Endothelial cell of umbilical vein (primary cell): ENCODE data around the gene BRAT1. TPM values are rescaled to one million over a fixed set of nuclear protein-coding genes. Genes with fewer than 3 reads are reported as not detected.

Experiments used
- BruUV-seq: library from RNA; stranded (reverse); fragments of 400-500 nt; replicated peaks from 2 replicates; lab custom pipeline; 2021; lab: Mats Ljungman, UMichigan
- CTCF ChIA-PET: fragments of 300-600, 350-600 bp; sonication (Branson Sonifier 250); formaldehyde crosslinking; loops from one replicate; lab custom pipeline; 2021; ENCODE audit warnings: antibody characterized with exemption, inconsistent platforms; lab: Charles Lee
- POLR2A ChIA-PET: fragments of 300-600, 350-600 bp; sonication (Branson Sonifier 250); formaldehyde crosslinking; loops from one replicate; lab custom pipeline; 2021; ENCODE audit warnings: antibody characterized with exemption, inconsistent platforms; lab: Charles Lee
- DNase-seq: peaks from one replicate; pipeline ENCODE4 v3.0.0-alpha.2; 2011; ENCODE audit warnings: low read depth, low spot score
- FAIRE-seq: peaks from 2 replicates; lab custom pipeline; 2011; peaks lifted over from hg19 to GRCh38; lab: Jason Lieb, UNC
- H2AFZ ChIP-seq: 2 replicates; pipeline ENCODE4 v1.6.0; 2012; ENCODE audit warnings: low read depth, low read length, control low read depth, inconsistent platforms
- H3K27ac ChIP-seq: 2 replicates; pipeline ENCODE4 v1.5.1; 2011; ENCODE audit warnings: low read depth, mild to moderate bottlenecking, control low read depth, low read length, moderate library complexity; ENCODE audit not compliant: insufficient read depth
- H3K27me3 ChIP-seq, 2 experiments: 2 replicates each; pipeline versions ENCODE4 v1.6.0 to v1.6.1; 2011; ENCODE audit warnings: low read length in 2 of 2, mixed read lengths in 1 of 2; ENCODE audit not compliant: control insufficient read depth in 2 of 2, insufficient read depth in 2 of 2
- H3K36me3 ChIP-seq, 2 experiments: 2 replicates in 1 of 2; 3 replicates in 1 of 2; pipeline ENCODE4 v1.5.1; 2011; ENCODE audit warnings: low read length in 2 of 2, mild to moderate bottlenecking in 1 of 2, moderate library complexity in 1 of 2; ENCODE audit not compliant: control insufficient read depth in 2 of 2, insufficient read depth in 2 of 2; ENCODE audit errors: extremely low read depth in 1 of 2
- H3K4me1 ChIP-seq: 3 replicates; pipeline ENCODE4 v1.5.1; 2011; ENCODE audit warnings: mild to moderate bottlenecking, low read length; ENCODE audit not compliant: control insufficient read depth, insufficient read depth; ENCODE audit errors: extremely low read depth
- H3K4me2 ChIP-seq: 2 replicates; pipeline ENCODE4 v1.6.1; 2011; ENCODE audit warnings: low read length, control low read depth, mixed read lengths; ENCODE audit not compliant: insufficient read depth
- H3K4me3 ChIP-seq, 3 experiments: fragments of 200-600 bp in 1 of 3; sonication (generic), shearing (Covaris generic) in 1 of 3; replicated peaks in 1 of 3; 2 replicates each; pipeline ENCODE4 v1.5.1; 2011 to 2016; ENCODE audit warnings: control low read depth in 3 of 3, low read length in 3 of 3, mild to moderate bottlenecking in 2 of 3, inconsistent platforms in 1 of 3, low read depth in 1 of 3, moderate library complexity in 1 of 3; ENCODE audit not compliant: insufficient read depth in 1 of 3
- H3K79me2 ChIP-seq: 2 replicates; pipeline ENCODE4 v1.6.0; 2012; ENCODE audit warnings: low read length, inconsistent platforms; ENCODE audit not compliant: control insufficient read depth, insufficient read depth
- H3K9ac ChIP-seq: replicated peaks from 2 replicates; pipeline ENCODE3; 2011; ENCODE audit warnings: low read length, control low read depth; ENCODE audit not compliant: insufficient read depth; ENCODE audit errors: extremely low read depth
- H3K9me1 ChIP-seq: replicated peaks from 3 replicates; pipeline ENCODE4 v1.6.0; 2011; ENCODE audit warnings: mild to moderate bottlenecking, low read length; ENCODE audit not compliant: control insufficient read depth, insufficient read depth; ENCODE audit errors: extremely low read depth
- H3K9me3 ChIP-seq: replicated peaks from 2 replicates; pipeline ENCODE4 v1.5.1; 2012; ENCODE audit warnings: low read length, inconsistent platforms; ENCODE audit not compliant: control insufficient read depth, insufficient read depth
- H4K20me1 ChIP-seq: replicated peaks from 2 replicates; pipeline ENCODE3; 2011; ENCODE audit warnings: mild to moderate bottlenecking, low read length; ENCODE audit not compliant: control insufficient read depth, insufficient read depth; ENCODE audit errors: extremely low read depth
- EZH2 ChIP-seq: IDR thresholded peaks from 2 replicates; pipeline ENCODE4 v1.6.1; 2012; ENCODE audit warnings: borderline replicate concordance, low read depth, mild to moderate bottlenecking, moderate library complexity, low read length, inconsistent platforms; ENCODE audit not compliant: severe bottlenecking
- FOS ChIP-seq: IDR thresholded peaks from 2 replicates; pipeline ENCODE4 v1.6.1; 2011; ENCODE audit warnings: mild to moderate bottlenecking, low read length, moderate library complexity, borderline replicate concordance; ENCODE audit not compliant: insufficient read depth
- GATA2 ChIP-seq: IDR thresholded peaks from 2 replicates; pipeline ENCODE4 v1.7.0; 2011; ENCODE audit warnings: low read depth, mild to moderate bottlenecking, moderate library complexity, mixed read lengths, low read length; ENCODE audit not compliant: insufficient read length, insufficient read depth
- JUN ChIP-seq: IDR thresholded peaks from 2 replicates; pipeline ENCODE4 v1.6.1; 2011; ENCODE audit warnings: borderline replicate concordance, low read depth; ENCODE audit not compliant: insufficient read length, insufficient read depth
- MYC ChIP-seq: IDR thresholded peaks from one replicate; pipeline ENCODE4 v1.6.1; 2011; ENCODE audit warnings: mild to moderate bottlenecking, low read depth, low read length
- POLR2A ChIP-seq: IDR thresholded peaks from 2 replicates; pipeline ENCODE4 v1.6.1; 2012; ENCODE audit warnings: low read depth, mild to moderate bottlenecking, control low read depth, low read length
- POLR2AphosphoS5 ChIP-seq: IDR thresholded peaks from 2 replicates; pipeline ENCODE4 v1.6.1; 2012; ENCODE audit warnings: low read depth, mild to moderate bottlenecking, control low read depth, low read length, moderate library complexity; ENCODE audit not compliant: insufficient read depth
- dilution Hi-C: fragments of 300-500 bp; cut with MboI; formaldehyde crosslinking; loops from one replicate; pipeline ENCODE4 v1.15.0; 2019; ENCODE audit warnings: low sequenced_read_pairs; ENCODE audit not compliant: extremely low pct_ligation_motif_present
- intact Hi-C: fragments of 100-400 bp; cut with micrococcal nuclease; formaldehyde crosslinking; loops from one replicate; pipeline ENCODE4 v1.10.0; 2022
- polyA plus RNA-seq, 4 experiments: library from polyadenylated mRNA; depleted of rRNA in 3 of 4; stranded (reverse) in 3 of 4; unstranded in 1 of 4; fragments of >200 nt; gene quantifications; 2 replicates each; pipeline versions ENCODE4 v1.2.1 to v1.2.3, GENCODE V29; 2011 to 2012; ENCODE audit warnings: missing spikeins in 1 of 4
- total RNA-seq: library from RNA; stranded (reverse); gene quantifications from 2 replicates; pipeline ENCODE4 v1.2.3, GENCODE V29; 2021
- TF ChIP-seq, protein P1 (sequence below): IDR thresholded peaks from 2 replicates; pipeline ENCODE4 v1.6.1; 2011; ENCODE audit not compliant: insufficient read depth, insufficient read length
- TF ChIP-seq, protein P2 (sequence below), 2 donors: IDR thresholded peaks; 1 replicate in 1 of 2; 2 replicates in 1 of 2; pipeline ENCODE4 v1.5.1; 2011; ENCODE audit warnings: low read length in 2 of 2, mild to moderate bottlenecking in 2 of 2, moderate library complexity in 2 of 2, control low read depth in 1 of 2, inconsistent platforms in 1 of 2, low read depth in 1 of 2; ENCODE audit not compliant: insufficient read depth in 1 of 2; ENCODE audit errors: extremely low read depth in 1 of 2

BRAT1 gene
- total and polyA plus RNA-seq, 2 donors (not counting 3 experiments of a cell fraction or from before 2014, with no cell fraction given) = 31.1 to 31.6 TPM

DNA sequence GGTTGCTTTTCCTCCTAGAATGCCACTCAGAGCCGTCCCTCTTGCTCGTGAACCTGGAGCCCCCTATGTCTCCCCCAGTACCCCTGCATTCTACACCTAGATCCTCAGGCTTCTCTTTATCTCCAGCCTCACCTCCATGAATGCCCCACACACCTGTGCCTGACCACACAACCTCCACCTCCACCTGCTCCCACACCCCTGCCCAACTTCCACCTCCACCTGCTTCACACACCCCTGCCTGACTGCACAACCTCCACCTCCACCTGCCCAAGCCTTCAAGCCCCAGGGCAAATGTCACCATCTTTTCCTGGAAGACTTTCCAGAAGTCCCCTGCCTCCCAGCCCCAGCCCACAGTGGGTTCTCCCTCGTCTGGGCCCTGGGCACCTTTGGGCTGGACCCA, 42.6 kb downstream of the BRAT1 start:
- FAIRE-seq (no peak), DNase-seq (no peak)
- Histone ChIP-seq H3K9ac (no peak overlapping the region), H2AFZ (no peak overlapping the region), H3K36me3 (no peaks in the 10 kb centered on the region), H3K27ac (no peak overlapping the region), H3K9me1 (no peaks in the 10 kb centered on the region), H3K27me3 (no peaks in the 10 kb centered on the region), H3K4me3 (no peak overlapping the region), H3K9me3 (no peaks in the 10 kb centered on the region), H4K20me1 (no peaks in the 10 kb centered on the region), H3K4me2 (no peak overlapping the region), H3K79me2 (no peaks in the 10 kb centered on the region), H3K4me1 (peaks cover 20% of the 10 kb centered on the region)
- CTCF ChIA-PET = interaction anchor here (0.6 kb wide), 1 partner anchor 43 kb away, joined by 3 read pairs; the partner anchor contains the start of gene BRAT1
- no TSS peak for BruUV-seq
- intact Hi-C loops (no loop called here), dilution Hi-C loops (no loop called here)
- TF ChIP-seq, protein P1, sequence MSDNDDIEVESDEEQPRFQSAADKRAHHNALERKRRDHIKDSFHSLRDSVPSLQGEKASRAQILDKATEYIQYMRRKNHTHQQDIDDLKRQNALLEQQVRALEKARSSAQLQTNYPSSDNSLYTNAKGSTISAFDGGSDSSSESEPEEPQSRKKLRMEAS = no peak
- TF ChIP-seq EZH2 (no peak), JUN (no peak), FOS (no peak), POLR2AphosphoS5 (no peak), MYC (no peak), POLR2A (no peak), GATA2 (no peak)
- TF ChIP-seq, protein P2, sequence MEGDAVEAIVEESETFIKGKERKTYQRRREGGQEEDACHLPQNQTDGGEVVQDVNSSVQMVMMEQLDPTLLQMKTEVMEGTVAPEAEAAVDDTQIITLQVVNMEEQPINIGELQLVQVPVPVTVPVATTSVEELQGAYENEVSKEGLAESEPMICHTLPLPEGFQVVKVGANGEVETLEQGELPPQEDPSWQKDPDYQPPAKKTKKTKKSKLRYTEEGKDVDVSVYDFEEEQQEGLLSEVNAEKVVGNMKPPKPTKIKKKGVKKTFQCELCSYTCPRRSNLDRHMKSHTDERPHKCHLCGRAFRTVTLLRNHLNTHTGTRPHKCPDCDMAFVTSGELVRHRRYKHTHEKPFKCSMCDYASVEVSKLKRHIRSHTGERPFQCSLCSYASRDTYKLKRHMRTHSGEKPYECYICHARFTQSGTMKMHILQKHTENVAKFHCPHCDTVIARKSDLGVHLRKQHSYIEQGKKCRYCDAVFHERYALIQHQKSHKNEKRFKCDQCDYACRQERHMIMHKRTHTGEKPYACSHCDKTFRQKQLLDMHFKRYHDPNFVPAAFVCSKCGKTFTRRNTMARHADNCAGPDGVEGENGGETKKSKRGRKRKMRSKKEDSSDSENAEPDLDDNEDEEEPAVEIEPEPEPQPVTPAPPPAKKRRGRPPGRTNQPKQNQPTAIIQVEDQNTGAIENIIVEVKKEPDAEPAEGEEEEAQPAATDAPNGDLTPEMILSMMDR (IDR thresholded peaks at IDR 0.05; ENCODE audit: extremely low read depth in 1 of 2, insufficient read depth in 1 of 2, low read depth in 1 of 2, low read length in 2 of 2) = no peak
- POLR2A ChIA-PET = no interaction called here
